H1 (cell line): ENCODE results near the gene GRAMD2A. TPM values are rescaled to one million over a fixed set of nuclear protein-coding genes. Genes with fewer than 3 reads are reported as not detected.

Source experiments
- EZH2 ChIP-seq: fragments of 200-600 bp; sonication (generic); IDR thresholded peaks from 2 replicates; pipeline ENCODE4 v1.7.1; 2012; ENCODE audit warnings: low read depth, mild to moderate bottlenecking, moderate library complexity, low read length, inconsistent platforms; ENCODE audit not compliant: severe bottlenecking
- GABPA ChIP-seq: IDR thresholded peaks from 2 replicates; pipeline ENCODE4 v1.6.1; 2011; ENCODE audit warnings: mild to moderate bottlenecking, low read length, moderate library complexity, borderline replicate concordance; ENCODE audit not compliant: insufficient read depth
- HDAC6 ChIP-seq: IDR thresholded peaks from one replicate; pipeline ENCODE4 v1.7.1; 2012; ENCODE audit warnings: low read depth, mild to moderate bottlenecking, inconsistent platforms, low read length, moderate library complexity
- RNF2 ChIP-seq: fragments of 200-900, 300-1000 bp; sonication (generic); IDR thresholded peaks from 2 replicates; pipeline ENCODE4 v1.7.1; 2016; ENCODE audit warnings: borderline replicate concordance, low read depth, mild to moderate bottlenecking, antibody characterized with exemption, low read length; ENCODE audit not compliant: poor library complexity, severe bottlenecking; ENCODE audit errors: missing control alignments
- SAP30 ChIP-seq: fragments of 300-600 bp; sonication (generic); IDR thresholded peaks from 2 replicates; pipeline ENCODE4 v1.7.1; 2012; ENCODE audit warnings: low read length, moderate library complexity, mild to moderate bottlenecking, inconsistent platforms; ENCODE audit not compliant: insufficient read depth, insufficient replicate concordance
- SUZ12 ChIP-seq: fragments of 200-600 bp; sonication (generic); IDR thresholded peaks from 2 replicates; pipeline ENCODE4 v1.6.1; 2012; ENCODE audit warnings: mild to moderate bottlenecking, inconsistent platforms, low read length, moderate library complexity, mixed read lengths
- polyA plus RNA-seq, 7 experiments: library from polyadenylated mRNA; depleted of rRNA in 3 of 7; stranded (reverse) in 5 of 7; unstranded in 2 of 7; fragments of >200 nt in 5 of 7; fragments of 200-250 nt in 2 of 7; gene quantifications; 1 replicate in 5 of 7; 2 replicates in 1 of 7; 4 replicates in 1 of 7; pipeline versions ENCODE4 v1.2.1 to v1.2.3, GENCODE V29; 2011 to 2013; ENCODE audit warnings: missing spikeins in 2 of 7, mixed read lengths in 2 of 7
- total RNA-seq: library from RNA; stranded (reverse); fragmentation: NEBNext Ultra II Directional; extraction: Animal tissue kit (Norgen Biotek cat#: 25700); gene quantifications from 2 replicates; pipeline ENCODE4 v1.2.1, GENCODE V29; 2021

GRAMD2A gene
- total and polyA plus RNA-seq, 2 of the 8 experiments (the other 6 are each of a cell fraction or from before 2014, with no cell fraction given) = 0.57 to 1.5 TPM

DNA sequence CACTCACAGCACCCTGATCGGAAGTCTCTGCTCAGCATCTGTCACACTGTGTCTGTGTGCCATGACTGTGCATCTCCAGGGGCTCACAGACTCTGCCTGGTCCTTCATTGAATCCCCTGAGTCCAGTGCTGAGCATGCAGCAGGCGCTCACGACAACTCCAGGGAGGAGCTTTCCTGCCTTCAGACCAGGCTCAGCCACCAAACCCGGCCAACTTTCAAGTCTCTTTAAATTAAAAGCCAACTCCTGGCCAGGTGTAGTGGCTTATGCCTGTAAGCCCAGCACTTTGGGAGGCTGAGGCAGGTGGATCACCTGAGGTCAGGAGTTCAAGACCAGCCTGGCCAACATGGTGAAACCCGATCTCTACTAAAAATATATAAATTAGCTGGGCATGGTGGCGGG, 24.2 kb downstream of the GRAMD2A start (continued):
- TF ChIP-seq GABPA = no peak
- no peak for TF ChIP-seq SUZ12
- TF ChIP-seq EZH2 = no peak
- no peak for TF ChIP-seq HDAC6
- no peak for TF ChIP-seq SAP30
- no peak for TF ChIP-seq RNF2
